GM12801 (cell line): ENCODE results near the gene ZBTB20.

ENCODE experiments used
- TF ChIP-seq, protein P1 (sequence below): IDR thresholded peaks from one replicate; pipeline ENCODE4 v1.5.1; 2011; ENCODE audit warnings: control low read depth; ENCODE audit not compliant: insufficient read length; ENCODE audit errors: extremely low read depth

Gene ZBTB20

DNA sequence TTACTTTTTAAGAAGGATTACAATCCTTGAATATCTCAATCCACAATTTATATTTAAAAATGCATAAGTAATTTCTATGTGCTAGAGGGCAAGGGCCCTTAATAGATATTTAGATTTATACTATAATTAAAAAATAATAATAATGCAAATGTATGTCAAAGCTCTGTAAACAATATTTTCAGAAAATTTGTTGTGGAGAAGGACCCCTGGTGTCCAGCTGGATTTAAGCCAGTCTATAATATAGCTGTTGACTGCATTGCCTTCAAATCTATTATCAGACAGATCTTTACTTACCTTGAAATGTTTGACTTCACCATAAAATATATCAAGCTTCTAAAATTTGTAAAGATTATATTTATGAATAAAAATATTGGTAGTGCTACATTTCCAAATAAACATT lies 65.6 kb downstream of the ZBTB20 start:
- TF ChIP-seq, protein P1, sequence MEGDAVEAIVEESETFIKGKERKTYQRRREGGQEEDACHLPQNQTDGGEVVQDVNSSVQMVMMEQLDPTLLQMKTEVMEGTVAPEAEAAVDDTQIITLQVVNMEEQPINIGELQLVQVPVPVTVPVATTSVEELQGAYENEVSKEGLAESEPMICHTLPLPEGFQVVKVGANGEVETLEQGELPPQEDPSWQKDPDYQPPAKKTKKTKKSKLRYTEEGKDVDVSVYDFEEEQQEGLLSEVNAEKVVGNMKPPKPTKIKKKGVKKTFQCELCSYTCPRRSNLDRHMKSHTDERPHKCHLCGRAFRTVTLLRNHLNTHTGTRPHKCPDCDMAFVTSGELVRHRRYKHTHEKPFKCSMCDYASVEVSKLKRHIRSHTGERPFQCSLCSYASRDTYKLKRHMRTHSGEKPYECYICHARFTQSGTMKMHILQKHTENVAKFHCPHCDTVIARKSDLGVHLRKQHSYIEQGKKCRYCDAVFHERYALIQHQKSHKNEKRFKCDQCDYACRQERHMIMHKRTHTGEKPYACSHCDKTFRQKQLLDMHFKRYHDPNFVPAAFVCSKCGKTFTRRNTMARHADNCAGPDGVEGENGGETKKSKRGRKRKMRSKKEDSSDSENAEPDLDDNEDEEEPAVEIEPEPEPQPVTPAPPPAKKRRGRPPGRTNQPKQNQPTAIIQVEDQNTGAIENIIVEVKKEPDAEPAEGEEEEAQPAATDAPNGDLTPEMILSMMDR: no peak

DNA sequence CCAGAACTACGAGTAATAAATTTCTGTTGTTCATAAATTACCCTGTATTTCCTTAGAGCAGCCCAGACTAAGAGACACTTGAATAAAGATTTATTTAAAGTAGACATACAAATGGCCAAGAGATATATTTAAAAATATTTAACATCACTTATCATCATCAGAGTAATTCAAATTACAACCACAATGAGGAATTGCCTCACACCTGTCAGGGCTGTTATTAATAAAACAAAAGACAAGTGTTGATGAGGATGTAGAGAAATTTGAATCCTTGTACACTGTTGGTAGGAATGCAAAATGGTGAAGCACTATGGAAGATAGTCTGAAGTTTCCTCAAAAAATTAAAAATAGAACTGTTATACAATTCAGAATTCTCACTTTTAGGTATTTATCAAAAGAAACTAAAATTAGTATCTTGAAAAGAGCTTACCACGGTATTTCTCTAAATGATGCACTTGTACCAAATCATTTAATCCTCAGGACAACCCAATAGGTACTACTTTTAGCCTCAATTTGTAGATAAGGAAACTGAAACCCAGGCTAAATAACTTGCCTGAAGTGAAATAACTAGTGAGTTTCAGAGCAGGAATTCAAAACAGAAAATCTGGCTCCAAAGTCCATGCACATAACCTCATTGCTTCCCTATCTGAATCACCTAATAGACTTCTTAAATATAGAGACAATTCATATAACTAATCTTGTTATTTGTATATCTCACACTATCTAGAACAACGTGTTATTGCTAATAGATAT lies 69.4 kb downstream of the ZBTB20 start:
- TF ChIP-seq, protein P1: no peak

GRCh38 chr3:115074502-115074901 lies 72.6 kb downstream of the ZBTB20 start:
- TF ChIP-seq, protein P1: no peak

DNA sequence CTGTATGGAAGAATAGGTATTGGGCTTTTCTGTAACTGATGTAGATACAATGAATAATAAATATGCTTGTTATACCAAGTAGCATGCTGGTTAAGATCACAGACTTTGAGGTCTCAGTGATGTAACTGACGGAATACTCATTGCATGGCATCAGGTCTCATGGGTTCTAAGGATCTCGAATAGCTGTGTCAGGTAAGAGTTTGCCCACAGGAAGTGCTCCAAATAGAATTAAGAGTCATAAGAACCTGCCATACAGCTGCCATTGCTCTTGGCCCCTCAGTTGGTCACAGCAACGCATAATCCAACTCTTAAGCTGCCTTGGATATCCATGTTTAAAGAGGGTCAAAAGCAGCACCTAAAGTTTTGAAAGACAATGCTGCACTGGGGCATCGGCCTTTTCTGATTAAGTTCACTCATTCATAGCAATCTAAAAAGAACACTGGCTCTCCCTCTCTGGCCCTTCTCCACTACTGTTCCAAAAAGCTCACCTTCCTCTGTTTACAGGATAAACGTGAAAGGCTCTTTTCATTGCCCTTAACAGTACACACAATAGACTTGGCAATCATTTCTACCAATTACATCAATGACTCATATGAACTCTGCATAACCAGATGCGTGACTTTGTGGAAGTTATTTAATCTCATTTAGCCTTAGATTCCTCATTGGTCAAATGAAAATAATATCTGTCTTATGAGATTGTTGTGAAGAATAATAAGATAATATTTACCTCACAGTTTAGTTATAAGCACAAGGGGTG lies 74.6 kb downstream of the ZBTB20 start:
- TF ChIP-seq, protein P1: no peak

GRCh38 chr3:115071601-115072000 lies 75.5 kb downstream of the ZBTB20 start:
- TF ChIP-seq, protein P1: no peak

DNA sequence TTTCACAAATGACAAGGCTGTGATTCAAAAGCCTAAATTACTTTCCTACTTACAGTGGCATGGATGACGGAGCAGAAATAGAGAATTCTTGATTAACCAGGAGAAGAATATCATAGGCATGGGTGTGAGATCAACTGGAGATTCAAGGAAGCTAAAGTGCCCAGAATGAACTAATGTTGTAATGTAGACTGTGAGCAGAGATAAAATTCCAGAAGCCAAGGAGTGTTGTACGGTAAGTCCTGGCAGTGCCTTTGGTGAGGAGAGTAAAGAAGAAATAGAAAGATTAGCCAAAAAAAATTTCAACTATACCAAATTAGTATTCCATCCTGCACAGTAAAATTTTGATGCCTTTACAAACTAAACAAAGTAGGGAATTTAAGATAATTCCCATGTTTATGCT lies 75.9 kb downstream of the ZBTB20 start:
- TF ChIP-seq, protein P1: no peak

DNA sequence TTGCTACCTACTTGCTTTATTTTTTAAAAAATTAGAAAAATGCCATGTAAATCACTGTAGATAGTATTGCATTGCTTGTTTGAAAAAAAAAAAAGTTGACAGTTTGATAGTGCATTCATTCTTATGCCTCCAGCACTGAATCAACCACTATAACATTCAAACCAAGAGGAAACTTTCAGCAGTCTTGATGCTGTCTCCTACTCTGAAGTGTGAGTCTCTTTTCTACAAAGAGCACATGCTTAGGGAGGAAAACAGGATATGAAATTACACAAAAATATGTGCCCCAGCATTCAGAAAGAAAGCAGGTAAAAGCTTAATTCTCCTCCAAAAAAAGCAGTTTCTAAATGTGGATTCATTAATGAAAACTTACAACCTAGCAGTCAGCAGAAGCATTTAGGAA lies 78.3 kb downstream of the ZBTB20 start:
- TF ChIP-seq, protein P1: no peak
